SKM-1 treated with dmso at 0.1 percent for 144 hours (cell line): ENCODE measurements around the gene TTC9B.

Experiments
- DNase-seq: peaks from one replicate; lab custom pipeline; 2025; ENCODE audit not compliant: unreplicated experiment; lab: John Stamatoyannopoulos, UW

TTC9B gene

GRCh38 chr19:40249201-40249600 lies 31.0 kb upstream of the TTC9B start:
- DNase-seq, result no peak

- no peak for DNase-seq
Observed at GRCh38 chr19:40247735-40248262, 29.6 kb upstream of the TTC9B start.

DNA sequence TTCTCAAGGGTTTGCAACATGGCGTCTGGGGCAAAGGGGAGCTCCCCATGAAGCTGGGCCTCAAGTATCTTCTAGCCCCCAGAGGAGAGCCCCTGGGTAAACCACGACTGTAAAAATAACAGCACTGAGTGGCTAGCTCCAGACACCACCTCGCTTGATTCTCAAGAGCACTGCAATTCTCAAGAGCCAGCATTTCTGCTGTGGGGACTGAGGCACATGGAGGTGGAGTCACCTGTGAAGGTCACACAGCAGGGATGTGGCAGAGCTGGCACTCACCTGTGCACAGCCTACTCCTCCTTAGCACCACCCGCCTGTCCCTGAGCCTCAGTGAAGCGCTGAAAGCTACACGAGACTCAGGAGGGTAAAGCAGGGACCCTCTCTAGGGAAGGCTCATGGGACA lies 29.0 kb upstream of the TTC9B start:
- no peak for DNase-seq

GRCh38 chr19:40246292-40247073 lies 28.3 kb upstream of the TTC9B start:
- no peak for DNase-seq

DNA sequence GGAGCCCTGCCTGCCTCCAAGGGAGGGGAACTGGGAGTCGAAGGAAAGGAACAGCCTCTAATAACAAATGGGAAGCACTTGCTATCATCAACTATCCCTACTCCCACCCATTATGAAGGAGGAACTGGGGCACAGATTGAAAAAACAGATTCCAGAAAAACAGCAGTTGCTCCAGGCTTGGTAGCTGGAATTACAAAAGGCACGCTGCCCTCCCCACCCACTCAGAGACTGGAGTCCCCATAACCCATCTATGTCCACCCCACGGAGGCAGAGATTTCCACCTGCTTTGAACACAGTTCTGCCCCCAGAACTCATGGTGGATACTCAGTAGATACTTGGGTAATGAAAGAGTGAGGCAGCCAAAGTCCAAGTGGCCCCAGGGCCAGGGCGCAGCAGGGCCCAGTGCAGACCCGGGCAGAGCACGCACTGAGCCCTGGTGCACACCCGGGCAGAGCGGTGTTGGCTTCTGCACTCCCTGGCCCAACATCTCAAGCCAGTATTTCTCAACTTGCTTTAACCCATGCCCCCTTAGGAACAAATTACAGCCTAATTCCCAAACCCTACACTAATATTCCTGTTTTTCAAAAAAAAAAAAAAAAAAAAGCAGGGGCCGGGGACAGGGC lies 27.4 kb upstream of the TTC9B start:
- no peak for DNase-seq

DNA sequence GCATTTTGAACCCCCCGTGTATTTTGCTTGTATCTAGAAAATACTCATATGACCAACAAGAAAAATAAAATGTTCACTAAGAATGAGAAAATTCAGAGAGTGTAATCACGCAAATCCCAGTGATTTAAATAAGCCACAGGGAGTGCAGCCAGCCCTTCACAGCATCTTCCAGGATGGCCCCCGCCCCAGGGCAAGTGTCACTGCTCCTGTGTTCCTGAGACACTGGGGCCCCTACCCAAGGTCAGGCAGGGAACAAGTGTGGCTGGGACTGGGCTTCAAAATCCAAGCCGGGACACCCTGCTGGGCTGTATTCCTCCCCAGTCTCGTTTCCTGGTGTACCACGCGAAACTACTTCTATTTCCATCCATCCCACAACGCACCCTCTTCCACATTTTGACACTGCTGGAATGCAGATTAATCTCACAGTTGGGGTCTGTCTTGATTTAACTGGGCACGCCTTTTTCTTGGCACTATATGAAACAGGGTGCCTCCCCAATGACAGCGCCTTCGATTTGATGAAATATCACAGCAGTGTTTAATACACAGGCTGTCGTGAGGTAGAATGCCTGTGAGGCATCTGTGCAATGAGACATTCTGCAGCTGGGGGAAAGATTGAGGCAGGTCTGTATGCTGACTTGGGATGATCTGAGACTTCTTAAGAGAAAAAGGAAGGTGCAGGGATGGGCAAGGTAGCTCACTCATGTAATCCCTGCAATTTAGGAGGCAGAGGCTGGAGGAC lies 26.6 kb upstream of the TTC9B start:
- DNase-seq, result no peak

GRCh38 chr19:40243181-40243580 lies 25.0 kb upstream of the TTC9B start:
- no peak for DNase-seq

GRCh38 chr19:40242480-40242879 lies 24.3 kb upstream of the TTC9B start:
- no peak for DNase-seq

GRCh38 chr19:40241809-40242384 lies 23.7 kb upstream of the TTC9B start:
- DNase-seq, result no peak

- no peak for DNase-seq
Observed at GRCh38 chr19:40241125-40241808, 23.1 kb upstream of the TTC9B start.

DNA sequence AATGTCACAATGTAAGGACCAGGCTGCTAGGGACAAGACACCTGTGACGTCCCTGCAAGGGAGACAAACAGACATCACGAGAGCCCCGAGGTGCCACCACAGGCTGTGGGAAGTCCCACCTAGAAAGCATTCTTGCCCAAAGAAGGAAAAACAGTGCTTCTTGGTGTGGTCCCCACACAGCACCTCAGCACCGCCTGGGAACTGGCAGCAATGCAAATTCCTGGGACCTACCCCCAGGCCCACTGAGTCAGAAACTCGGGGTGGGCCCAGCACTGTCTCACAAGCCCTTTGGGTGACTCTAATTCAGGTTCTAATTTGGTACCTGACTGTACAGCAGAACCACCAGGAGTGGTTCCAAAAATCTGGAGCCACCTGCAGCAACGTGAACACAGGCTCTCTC lies 22.1 kb upstream of the TTC9B start:
- no peak for DNase-seq

DNA sequence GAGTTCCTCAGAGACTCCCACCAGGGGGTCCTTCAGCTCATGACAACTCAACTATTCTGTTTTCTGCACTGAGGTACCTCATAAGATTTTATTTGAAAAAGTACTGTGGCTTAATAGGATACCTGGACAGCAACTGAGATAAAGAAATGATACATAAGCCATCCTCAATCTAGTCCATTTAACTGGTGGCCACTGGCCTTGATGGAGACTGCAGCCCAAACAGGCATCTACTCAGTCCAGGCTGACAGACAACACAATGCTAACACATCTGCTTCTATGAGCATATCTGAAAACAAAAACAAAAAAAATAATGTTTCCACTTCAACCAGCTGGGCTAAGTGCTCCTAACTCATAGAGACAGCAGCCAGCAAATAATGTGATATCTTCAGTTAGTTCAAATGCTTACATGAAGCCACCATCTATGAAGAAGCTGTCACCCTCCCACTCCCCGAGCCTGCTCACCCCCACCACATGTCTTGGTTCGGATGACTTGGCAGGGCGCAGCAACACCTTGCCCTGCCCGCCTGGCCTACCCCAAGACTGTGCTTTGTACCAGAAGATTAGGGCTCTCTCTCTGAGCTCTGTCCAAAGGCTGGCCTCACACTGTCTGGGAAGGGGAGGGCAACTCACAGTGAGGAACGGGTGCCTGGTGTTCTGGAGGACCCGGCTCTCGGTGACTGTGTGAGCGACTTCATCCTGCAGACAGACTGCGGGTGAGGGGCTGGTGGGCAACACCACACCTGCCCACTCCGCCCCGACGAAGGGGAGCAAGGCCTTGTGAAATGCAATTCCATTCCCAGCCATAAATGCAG lies 21.4 kb upstream of the TTC9B start:
- no peak for DNase-seq

DNA sequence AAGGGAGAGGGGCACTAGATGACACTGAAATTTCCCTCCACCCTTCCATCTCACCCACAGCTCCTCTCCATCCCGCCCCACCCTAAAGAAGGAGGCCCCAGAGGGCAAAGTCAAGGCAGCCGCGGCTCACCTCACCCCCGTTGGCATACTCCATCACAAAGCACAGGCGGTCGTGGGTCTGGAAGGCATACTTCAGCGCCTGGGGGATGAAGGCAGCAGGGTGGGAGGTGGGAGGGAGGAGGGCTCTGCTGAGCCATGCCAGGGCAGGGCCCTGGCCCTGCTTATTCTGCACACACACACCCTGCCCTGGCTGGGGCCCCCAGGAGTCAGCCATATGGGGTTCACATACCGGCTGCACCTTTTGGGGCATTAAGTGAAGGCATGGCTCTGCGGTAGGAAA lies 20.6 kb upstream of the TTC9B start:
- no peak for DNase-seq

- no peak for DNase-seq
Observed at GRCh38 chr19:40237791-40238190, 19.6 kb upstream of the TTC9B start.

- DNase-seq, result no peak
Observed at GRCh38 chr19:40236366-40236765, 18.2 kb upstream of the TTC9B start.

DNA sequence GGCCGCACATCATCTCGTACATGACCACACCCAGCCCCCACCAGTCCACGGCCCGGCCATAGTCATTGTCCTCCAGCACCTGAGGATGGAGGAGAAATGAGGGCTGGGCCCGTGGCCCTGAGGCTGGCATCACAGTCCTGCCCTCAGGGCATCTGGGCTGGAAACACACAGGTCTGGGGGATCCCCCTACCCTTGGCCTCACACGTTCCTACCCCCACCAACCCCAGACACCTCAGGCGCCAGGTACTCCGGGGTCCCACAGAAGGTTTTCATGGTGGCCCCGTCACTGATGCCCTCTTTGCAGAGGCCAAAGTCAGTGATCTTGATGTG lies 17.8 kb upstream of the TTC9B start:
- no peak for DNase-seq

GRCh38 chr19:40235238-40236025 lies 17.2 kb upstream of the TTC9B start:
- DNase-seq, result no peak

DNA sequence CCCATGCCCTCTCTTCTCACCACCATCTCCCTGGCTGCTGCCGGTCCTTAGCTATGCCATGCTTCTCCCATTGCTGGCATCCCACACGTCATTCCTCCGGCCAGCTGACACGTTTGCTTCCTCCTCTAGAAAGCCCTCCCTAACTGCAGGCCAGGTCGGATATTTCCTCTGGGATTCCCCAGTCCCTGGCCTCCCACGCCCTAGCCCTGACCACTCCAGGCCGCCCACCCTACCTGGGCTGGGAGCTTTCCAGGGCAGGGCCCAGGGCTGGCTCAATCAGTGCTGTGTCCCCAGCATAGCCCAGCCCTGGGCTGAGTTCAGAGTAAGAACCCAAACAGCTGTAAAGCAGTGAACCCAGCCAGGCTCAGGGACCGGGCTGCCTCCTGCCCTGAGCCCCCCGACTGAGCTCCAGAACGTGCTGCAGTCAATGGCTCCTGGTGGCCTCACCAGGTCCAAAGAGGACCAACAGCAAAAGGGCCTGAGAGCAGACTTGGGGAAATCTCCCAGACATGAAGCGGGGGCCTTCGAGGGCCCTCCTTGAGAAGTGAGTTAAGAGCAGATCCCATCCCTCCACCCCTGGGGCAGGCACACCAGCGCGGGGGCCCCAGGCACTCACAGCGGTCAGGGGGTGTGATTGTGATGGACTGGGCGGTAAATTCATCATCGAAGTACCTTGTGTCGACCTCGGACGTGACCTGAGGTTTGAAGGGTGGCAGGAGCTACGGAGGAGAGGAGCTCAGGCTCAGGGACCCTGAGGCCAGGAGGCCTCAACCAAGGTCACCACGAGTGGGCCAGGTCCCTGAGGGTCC lies 16.4 kb upstream of the TTC9B start:
- DNase-seq, result no peak
